HEK293 (cell line): Measurements from ENCODE around the gene TLK1.

Experiments used
- CTCF ChIA-PET: fragments of 350-600 bp; formaldehyde crosslinking; extraction: SDS; loops from one replicate; lab custom pipeline; 2021; ENCODE audit warnings: antibody characterized with exemption; lab: Yijun Ruan, JAX
- POLR2A ChIA-PET: fragments of 300-600 bp; formaldehyde crosslinking; extraction: SDS; loops from one replicate; lab custom pipeline; 2020; ENCODE audit warnings: antibody characterized with exemption, inconsistent platforms; lab: Yijun Ruan, JAX
- H3K27ac ChIP-seq: fragments of 200-500 bp; sonication (Bioruptor generic); 2 replicates; pipeline ENCODE4 v1.5.1; 2014; ENCODE audit warnings: low read depth, low read length, control low read depth, inconsistent platforms; ENCODE audit errors: extremely low read depth
- H3K36me3 ChIP-seq, 2 experiments: fragments of 200-500 bp in 1 of 2; sonication (Bioruptor generic) in 1 of 2; 1 replicate in 1 of 2; 2 replicates in 1 of 2; pipeline ENCODE4 v1.5.1; 2014 to 2017; ENCODE audit warnings: inconsistent platforms in 2 of 2, low read length in 2 of 2; ENCODE audit not compliant: control insufficient read depth in 2 of 2, insufficient read depth in 1 of 2
- H3K4me1 ChIP-seq: fragments of 200-500 bp; sonication (Bioruptor generic); 2 replicates; pipeline ENCODE4 v1.5.1; 2014; ENCODE audit warnings: mild to moderate bottlenecking, low read length, inconsistent platforms; ENCODE audit not compliant: control insufficient read depth, insufficient read depth
- H3K4me3 ChIP-seq: 2 replicates; pipeline ENCODE4 v1.5.1; 2011; ENCODE audit warnings: low read depth, mild to moderate bottlenecking, control low read depth, low read length, moderate library complexity
- H3K9me3 ChIP-seq: fragments of 200-500 bp; sonication (Bioruptor generic); 2 replicates; pipeline ENCODE4 v1.5.1; 2014; ENCODE audit warnings: low read depth, low read length, inconsistent platforms; ENCODE audit not compliant: control insufficient read depth, insufficient read depth
- GLIS1 ChIP-seq: fragments of 450-650 bp; formaldehyde crosslinking; IDR thresholded peaks from 2 replicates; pipeline ENCODE4 v1.5.1; 2016; ENCODE audit warnings: missing biosample characterization, missing genetic modification characterization
- KLF1 ChIP-seq: fragments of 450-650 bp; formaldehyde crosslinking; IDR thresholded peaks from 2 replicates; pipeline ENCODE4 v1.5.1; 2016; ENCODE audit warnings: missing biosample characterization, missing genetic modification characterization
- PRDM1 ChIP-seq: fragments of 450-650 bp; formaldehyde crosslinking; IDR thresholded peaks from 2 replicates; pipeline ENCODE4; 2016; ENCODE audit warnings: missing biosample characterization, missing genetic modification characterization
- SETDB1 ChIP-seq: IDR thresholded peaks from one replicate; pipeline ENCODE4 v1.6.1; 2017; ENCODE audit warnings: mild to moderate bottlenecking, low read length, moderate library complexity, mixed read lengths; ENCODE audit not compliant: insufficient read length
- ZNF701 ChIP-seq: fragments of 450-650 bp; formaldehyde crosslinking; IDR thresholded peaks from 2 replicates; pipeline ENCODE4 v1.5.1; 2016; ENCODE audit warnings: missing biosample characterization, missing genetic modification characterization
- ZNF785 ChIP-seq: fragments of 450-650 bp; formaldehyde crosslinking; IDR thresholded peaks from 2 replicates; pipeline ENCODE4 v1.5.1; 2016; ENCODE audit warnings: missing biosample characterization, missing genetic modification characterization
- ZSCAN30 ChIP-seq: fragments of 450-650 bp; IDR thresholded peaks from 2 replicates; pipeline ENCODE4 v1.5.1; 2018; ENCODE audit warnings: missing biosample characterization, mild to moderate bottlenecking, missing genetic modification characterization, moderate library complexity
- TF ChIP-seq, protein P1 (sequence below): fragments of 450-650 bp; formaldehyde crosslinking; IDR thresholded peaks from 2 replicates; pipeline ENCODE4 v1.5.1; 2017; ENCODE audit warnings: missing biosample characterization, missing genetic modification characterization
- TF ChIP-seq, protein P2 (sequence below): fragments of 450-650 bp; formaldehyde crosslinking; conservative IDR thresholded peaks from 2 replicates; pipeline ENCODE4 v1.5.1; 2016; ENCODE audit warnings: low read depth, missing biosample characterization, missing genetic modification characterization
- TF ChIP-seq, protein P3 (sequence below): fragments of 450-650 bp; formaldehyde crosslinking; IDR thresholded peaks from 2 replicates; pipeline ENCODE4 v1.5.1; 2016; ENCODE audit warnings: missing biosample characterization, missing genetic modification characterization
- TF ChIP-seq, protein P4 (sequence below): sonication (generic); formaldehyde crosslinking; IDR thresholded peaks from 2 replicates; pipeline ENCODE4 v1.8.1; 2022; ENCODE audit warnings: mild to moderate bottlenecking, moderate library complexity, missing genetic modification reagents
- TF ChIP-seq, protein P5 (sequence below): fragments of 450-650 bp; formaldehyde crosslinking; IDR thresholded peaks from 2 replicates; pipeline ENCODE4 v1.5.1; 2017; ENCODE audit warnings: missing biosample characterization, missing genetic modification characterization

Gene TLK1

DNA sequence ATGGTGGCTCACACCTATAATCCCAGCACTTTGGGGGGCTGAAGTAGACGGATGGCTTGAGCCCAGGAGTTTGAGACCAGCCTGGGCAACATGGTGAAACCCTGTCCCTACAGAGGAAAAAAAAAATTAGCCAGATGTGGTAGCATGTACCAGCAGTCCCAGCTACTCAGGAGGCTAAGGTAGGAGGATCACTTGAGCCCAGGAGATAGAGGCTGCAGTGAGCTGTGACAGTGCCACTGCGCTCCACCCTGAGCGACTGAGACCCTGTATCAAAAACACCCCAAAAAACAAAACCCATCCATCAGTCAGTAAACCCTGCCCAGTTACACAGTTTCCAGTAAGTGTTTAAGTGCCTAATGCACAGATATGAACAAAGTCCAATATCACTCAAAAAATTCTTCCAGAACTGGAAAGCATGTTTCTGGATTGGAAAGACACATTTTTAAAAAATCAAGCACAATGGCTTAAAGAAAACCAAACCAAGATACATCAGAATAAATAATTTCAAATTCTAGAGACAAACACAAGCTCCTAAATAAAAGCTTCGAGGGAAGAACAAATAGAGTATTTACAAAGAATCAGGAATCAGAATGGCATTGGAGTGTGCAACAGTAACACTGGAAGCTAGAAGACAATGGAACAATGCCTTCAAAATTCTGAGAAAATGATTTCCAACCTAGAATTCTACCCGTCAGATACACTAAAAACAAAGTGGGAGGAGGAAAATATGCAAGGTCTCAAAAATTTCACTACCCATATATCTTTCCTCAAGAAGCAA lies 72.4 kb downstream of the TLK1 start:
- peaks cover 8% of the 10 kb centered on the region for H3K4me1 ChIP-seq
- TF ChIP-seq, protein P1, sequence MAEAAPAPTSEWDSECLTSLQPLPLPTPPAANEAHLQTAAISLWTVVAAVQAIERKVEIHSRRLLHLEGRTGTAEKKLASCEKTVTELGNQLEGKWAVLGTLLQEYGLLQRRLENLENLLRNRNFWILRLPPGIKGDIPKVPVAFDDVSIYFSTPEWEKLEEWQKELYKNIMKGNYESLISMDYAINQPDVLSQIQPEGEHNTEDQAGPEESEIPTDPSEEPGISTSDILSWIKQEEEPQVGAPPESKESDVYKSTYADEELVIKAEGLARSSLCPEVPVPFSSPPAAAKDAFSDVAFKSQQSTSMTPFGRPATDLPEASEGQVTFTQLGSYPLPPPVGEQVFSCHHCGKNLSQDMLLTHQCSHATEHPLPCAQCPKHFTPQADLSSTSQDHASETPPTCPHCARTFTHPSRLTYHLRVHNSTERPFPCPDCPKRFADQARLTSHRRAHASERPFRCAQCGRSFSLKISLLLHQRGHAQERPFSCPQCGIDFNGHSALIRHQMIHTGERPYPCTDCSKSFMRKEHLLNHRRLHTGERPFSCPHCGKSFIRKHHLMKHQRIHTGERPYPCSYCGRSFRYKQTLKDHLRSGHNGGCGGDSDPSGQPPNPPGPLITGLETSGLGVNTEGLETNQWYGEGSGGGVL (tag by site-specific recombination), result no peak
- TF ChIP-seq, protein P2, sequence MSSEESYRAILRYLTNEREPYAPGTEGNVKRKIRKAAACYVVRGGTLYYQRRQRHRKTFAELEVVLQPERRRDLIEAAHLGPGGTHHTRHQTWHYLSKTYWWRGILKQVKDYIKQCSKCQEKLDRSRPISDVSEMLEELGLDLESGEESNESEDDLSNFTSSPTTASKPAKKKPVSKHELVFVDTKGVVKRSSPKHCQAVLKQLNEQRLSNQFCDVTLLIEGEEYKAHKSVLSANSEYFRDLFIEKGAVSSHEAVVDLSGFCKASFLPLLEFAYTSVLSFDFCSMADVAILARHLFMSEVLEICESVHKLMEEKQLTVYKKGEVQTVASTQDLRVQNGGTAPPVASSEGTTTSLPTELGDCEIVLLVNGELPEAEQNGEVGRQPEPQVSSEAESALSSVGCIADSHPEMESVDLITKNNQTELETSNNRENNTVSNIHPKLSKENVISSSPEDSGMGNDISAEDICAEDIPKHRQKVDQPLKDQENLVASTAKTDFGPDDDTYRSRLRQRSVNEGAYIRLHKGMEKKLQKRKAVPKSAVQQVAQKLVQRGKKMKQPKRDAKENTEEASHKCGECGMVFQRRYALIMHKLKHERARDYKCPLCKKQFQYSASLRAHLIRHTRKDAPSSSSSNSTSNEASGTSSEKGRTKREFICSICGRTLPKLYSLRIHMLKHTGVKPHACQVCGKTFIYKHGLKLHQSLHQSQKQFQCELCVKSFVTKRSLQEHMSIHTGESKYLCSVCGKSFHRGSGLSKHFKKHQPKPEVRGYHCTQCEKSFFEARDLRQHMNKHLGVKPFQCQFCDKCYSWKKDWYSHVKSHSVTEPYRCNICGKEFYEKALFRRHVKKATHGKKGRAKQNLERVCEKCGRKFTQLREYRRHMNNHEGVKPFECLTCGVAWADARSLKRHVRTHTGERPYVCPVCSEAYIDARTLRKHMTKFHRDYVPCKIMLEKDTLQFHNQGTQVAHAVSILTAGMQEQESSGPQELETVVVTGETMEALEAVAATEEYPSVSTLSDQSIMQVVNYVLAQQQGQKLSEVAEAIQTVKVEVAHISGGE (tag by site-specific recombination), result no peak
- no peak for TF ChIP-seq SETDB1
- TF ChIP-seq ZNF701 (tag by site-specific recombination), result no peak
- TF ChIP-seq, protein P3, sequence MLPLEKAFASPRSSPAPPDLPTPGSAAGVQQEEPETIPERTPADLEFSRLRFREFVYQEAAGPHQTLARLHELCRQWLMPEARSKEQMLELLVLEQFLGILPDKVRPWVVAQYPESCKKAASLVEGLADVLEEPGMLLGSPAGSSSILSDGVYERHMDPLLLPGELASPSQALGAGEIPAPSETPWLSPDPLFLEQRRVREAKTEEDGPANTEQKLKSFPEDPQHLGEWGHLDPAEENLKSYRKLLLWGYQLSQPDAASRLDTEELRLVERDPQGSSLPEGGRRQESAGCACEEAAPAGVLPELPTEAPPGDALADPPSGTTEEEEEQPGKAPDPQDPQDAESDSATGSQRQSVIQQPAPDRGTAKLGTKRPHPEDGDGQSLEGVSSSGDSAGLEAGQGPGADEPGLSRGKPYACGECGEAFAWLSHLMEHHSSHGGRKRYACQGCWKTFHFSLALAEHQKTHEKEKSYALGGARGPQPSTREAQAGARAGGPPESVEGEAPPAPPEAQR (tag by site-specific recombination), result no peak
- no peak for TF ChIP-seq ZSCAN30 (tag by site-specific recombination)
- TF ChIP-seq GLIS1 (tag by site-specific recombination), result no peak
- TF ChIP-seq, protein P4, sequence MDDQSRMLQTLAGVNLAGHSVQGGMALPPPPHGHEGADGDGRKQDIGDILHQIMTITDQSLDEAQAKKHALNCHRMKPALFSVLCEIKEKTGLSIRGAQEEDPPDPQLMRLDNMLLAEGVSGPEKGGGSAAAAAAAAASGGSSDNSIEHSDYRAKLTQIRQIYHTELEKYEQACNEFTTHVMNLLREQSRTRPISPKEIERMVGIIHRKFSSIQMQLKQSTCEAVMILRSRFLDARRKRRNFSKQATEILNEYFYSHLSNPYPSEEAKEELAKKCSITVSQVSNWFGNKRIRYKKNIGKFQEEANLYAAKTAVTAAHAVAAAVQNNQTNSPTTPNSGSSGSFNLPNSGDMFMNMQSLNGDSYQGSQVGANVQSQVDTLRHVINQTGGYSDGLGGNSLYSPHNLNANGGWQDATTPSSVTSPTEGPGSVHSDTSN (CRISPR knock-in tag), result no peak
- TF ChIP-seq, all 188 proteins: peak for 0

DNA sequence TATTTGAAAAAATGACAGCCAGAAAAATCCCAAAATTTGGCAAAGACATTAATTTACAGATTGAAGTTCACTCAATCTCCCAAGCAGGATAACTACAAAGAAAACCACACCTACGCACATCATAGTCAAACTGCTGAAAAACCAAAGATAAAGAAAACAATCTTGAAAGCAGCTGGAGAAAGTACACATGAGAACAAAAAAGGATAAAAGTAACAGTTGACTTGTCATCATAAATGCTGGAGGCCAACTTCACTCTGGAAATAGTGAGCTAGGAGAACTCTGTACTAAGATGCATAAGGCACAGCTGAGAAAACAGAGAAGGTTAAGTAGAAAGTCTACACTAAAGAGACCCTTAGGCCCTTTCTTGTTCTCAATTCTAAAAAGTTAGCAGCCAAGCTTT lies 73.1 kb downstream of the TLK1 start:
- ChIA-PET POLR2A (no interaction called here), CTCF (interaction anchor here (0.5 to 2.4 kb wide), 19 partner anchors 9 to 1005 kb away, joined by 3 to 41 read pairs (median 6); no protein-coding TSS in a partner anchor)
- peaks cover 8% of the 10 kb centered on the region for H3K4me1 ChIP-seq
- no peak overlapping the region for H3K4me3 ChIP-seq
- no peaks in the 10 kb centered on the region for H3K36me3 ChIP-seq
- H3K27ac ChIP-seq, result no peak overlapping the region
- H3K9me3 ChIP-seq, result no peaks in the 10 kb centered on the region
- no peak for TF ChIP-seq ZNF785 (tag by site-specific recombination)
- no peak for TF ChIP-seq KLF1 (tag by site-specific recombination)
- peak; percentile 50; the same call in 1 of the 2 replicates for TF ChIP-seq PRDM1 (tag by site-specific recombination)
- TF ChIP-seq, protein P5, sequence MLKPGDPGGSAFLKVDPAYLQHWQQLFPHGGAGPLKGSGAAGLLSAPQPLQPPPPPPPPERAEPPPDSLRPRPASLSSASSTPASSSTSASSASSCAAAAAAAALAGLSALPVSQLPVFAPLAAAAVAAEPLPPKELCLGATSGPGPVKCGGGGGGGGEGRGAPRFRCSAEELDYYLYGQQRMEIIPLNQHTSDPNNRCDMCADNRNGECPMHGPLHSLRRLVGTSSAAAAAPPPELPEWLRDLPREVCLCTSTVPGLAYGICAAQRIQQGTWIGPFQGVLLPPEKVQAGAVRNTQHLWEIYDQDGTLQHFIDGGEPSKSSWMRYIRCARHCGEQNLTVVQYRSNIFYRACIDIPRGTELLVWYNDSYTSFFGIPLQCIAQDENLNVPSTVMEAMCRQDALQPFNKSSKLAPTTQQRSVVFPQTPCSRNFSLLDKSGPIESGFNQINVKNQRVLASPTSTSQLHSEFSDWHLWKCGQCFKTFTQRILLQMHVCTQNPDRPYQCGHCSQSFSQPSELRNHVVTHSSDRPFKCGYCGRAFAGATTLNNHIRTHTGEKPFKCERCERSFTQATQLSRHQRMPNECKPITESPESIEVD (tag by site-specific recombination), result peak; percentile 52

More for the DNA sequence above, 72.4 kb downstream of the TLK1 start:
- Histone ChIP-seq H3K9me3 (no peaks in the 10 kb centered on the region), H3K36me3 (no peaks in the 10 kb centered on the region), H3K27ac (no peak overlapping the region), H3K4me3 (no peak overlapping the region)
- POLR2A ChIA-PET, result no interaction called here
- CTCF ChIA-PET, result interaction anchor here (0.5 to 2.4 kb wide), 9 partner anchors 8 to 802 kb away, joined by 3 to 41 read pairs (median 10); no protein-coding TSS in a partner anchor
